ENCODE results near the gene PHLDA3.

DNA sequence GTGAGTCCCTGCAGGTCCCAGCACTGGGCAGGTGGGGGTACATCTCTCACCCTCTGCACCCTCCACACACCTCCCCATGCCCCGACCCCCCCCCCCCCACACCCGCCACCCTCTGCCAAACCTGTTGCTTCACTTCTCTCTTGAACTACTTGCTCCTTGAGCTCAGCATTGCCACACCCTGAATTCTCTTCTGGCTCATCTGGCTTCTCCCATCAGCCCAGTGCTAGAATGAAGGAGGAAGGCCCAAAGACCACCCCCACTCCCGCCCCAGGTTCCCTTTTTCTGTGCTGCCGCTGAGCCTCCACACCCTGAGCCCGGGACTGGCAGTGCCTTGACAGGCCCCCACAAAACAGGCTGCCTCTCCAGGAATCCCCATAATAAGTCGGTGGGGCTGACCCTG lies 41.0 kb downstream of the PHLDA3 start:
- TF ChIP-seq, protein P1, sequence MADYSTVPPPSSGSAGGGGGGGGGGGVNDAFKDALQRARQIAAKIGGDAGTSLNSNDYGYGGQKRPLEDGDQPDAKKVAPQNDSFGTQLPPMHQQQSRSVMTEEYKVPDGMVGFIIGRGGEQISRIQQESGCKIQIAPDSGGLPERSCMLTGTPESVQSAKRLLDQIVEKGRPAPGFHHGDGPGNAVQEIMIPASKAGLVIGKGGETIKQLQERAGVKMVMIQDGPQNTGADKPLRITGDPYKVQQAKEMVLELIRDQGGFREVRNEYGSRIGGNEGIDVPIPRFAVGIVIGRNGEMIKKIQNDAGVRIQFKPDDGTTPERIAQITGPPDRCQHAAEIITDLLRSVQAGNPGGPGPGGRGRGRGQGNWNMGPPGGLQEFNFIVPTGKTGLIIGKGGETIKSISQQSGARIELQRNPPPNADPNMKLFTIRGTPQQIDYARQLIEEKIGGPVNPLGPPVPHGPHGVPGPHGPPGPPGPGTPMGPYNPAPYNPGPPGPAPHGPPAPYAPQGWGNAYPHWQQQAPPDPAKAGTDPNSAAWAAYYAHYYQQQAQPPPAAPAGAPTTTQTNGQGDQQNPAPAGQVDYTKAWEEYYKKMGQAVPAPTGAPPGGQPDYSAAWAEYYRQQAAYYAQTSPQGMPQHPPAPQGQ (CRISPR knock-in tag; IDR thresholded peaks at IDR 0.05; ENCODE audit: borderline replicate concordance) = no peak
- no peak for TF ChIP-seq NCOR1 (IDR thresholded peaks at IDR 0.05; ENCODE audit: borderline replicate concordance, low read length)
- TF ChIP-seq TRIM24 (CRISPR knock-in tag; IDR thresholded peaks at IDR 0.05) = no peak
